GM03348 (cell line): Measurements from ENCODE around the gene MRPL10.

Source experiments
- DNase-seq: peaks from one replicate; pipeline ENCODE4 v3.0.0; 2012; ENCODE audit warnings: low spot score

Gene MRPL10

GRCh38 chr17:47812146-47812920 lies 19.0 kb downstream of the MRPL10 start:
- DNase-seq, result no peak

GRCh38 chr17:47811709-47812108 lies 19.6 kb downstream of the MRPL10 start:
- no peak for DNase-seq

DNA sequence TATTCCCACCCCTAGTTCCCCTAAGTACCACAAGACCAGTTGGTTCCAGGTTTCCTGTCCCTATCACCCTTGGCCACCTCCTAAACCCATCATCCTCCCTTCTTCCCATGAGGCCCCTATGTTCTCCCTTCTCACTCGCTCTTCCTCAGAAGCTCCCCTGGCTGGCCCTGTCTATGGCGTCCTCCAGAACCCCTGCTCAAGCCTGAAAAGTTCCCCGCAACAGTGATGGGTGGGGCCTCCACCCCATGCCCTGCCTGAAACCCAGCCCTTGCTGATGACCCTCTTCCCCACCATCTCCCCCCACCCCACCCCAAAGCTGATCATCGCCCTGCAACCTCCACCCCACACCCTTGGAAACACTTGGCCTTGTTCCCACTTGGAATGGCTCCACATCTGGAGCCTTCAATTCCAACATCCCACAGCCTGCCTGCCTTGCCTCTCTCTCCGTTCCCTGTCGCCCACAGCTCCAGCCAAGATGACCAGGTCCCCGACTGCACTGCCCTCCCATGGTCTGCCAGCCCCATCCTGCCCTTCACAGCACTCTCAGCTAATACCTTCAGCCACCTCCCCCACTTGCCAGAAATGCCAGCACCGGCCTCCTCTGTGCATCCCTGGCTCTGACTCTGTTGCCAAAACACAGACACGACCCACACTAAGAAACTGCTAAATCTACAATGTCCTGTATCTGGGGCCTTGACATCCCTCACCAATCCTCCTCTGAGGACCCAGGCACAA lies 20.3 kb downstream of the MRPL10 start:
- DNase-seq, result no peak

DNA sequence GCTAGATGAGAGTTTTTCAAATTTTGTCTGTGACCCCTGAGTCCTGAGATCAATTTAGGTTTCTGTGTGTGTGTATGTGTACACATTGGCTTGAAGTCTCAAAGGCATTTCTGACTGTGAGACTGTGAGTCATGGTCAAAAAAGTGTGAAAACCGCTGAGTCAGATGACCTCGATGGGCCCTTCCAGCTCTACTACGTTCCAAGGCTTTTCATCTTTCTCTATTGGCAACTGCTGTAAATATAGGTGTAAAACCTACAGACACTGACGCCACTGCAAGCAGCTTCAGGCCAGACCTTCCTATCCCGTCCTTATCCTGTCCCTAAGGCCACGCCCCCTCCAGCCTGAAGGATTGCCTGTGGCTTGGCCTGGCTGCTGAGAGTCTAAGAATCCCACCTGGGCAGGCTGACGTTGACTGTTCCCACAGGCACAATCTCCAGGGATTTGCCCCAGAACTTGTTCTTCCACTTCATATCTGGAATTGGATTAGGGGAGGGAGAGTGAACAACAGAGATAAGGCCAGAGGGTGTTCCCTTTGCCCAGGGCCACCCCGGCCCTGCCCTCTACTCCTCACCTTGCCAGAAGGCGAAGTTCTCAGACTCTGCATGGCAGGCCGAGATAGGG lies 21.0 kb downstream of the MRPL10 start:
- DNase-seq, result peak; percentile 89

DNA sequence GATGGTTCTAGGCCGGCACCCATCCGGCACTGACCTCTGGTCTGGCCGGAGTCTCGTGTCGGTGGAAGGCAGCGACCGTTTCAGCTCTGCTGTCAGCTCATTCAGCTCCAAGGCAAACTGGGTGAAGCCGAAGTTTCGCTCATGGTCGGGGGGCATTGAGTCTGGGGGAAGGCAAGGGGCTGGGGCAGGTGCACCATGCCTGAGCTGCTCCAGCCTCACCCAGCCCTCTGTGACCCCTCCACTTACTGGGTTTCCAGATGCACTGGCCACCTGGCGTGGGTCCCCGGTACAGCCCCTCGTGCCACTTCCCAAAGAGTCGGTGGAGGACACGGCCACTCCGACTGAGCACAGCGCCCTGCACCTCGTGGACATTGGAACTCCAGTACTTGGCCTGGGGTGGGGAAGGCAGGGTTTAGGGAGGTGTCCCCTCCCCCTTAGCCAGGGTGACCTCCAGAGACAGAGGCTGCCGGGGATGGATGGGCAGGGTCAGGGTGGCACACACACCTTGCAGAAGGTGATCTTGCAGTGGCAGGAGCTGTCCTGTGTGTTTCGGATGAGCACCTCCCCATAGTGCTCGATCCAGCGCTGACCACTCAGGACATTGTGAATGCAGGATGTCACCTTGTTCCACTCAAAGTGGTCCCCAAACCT lies 22.4 kb downstream of the MRPL10 start:
- DNase-seq, result no peak

DNA sequence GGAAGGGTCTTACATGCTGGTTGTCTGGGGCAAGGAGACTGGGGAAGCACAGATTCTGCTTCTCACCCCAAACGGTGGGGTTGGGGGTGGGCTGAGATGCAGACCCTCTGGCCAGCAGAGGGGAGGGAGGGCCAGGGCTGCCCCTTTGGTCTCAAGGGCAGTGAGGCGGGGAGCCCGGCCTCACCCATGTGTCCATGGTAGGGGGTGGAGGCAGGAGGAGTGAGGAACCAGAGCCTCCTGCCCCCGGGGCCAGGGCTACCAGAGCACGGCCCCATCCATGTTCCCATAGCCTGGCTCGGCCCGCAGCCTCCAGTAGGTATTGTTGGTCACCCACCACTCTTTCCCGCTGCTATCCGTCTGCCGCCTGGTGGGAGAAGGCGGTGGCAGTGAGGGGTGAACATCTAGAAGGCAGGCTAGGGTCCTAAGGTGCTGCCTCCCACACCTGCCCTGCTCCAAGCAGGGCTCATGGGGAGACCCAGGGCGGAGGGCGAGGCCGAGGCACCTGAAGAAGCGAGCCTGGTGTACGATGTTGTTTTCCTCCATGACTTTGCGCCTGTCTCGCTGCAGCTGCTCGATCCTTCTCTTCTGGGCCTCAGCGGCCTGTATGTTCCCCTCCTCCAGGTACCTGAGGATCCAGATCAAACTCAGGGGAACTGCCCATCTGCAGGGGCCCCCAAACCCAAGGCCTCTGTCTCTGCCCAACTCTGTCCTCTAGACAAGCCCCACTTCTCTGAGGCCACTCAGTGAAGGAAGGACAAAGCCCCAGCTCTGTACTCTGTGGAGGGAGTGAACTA lies 23.1 kb downstream of the MRPL10 start:
- no peak for DNase-seq

DNA sequence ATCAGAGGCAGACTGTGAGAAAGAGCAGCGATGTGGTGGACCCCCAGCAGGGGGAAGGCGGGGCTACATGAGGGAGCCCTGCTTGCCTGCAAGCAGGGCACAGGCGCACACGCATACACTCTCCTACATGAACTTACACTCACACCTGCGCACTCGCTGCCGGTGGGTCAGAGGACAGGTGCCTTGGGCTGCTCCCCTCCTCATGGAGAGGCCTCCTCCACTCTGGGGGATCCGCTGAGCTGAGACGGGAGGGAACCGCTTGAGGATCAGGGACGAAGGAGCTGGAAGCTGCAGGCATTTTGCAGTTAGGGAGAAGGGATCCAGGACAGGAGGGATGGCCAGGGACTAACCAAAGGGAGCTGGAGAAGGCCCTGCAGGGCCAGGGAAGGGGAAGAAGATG lies 23.9 kb downstream of the MRPL10 start:
- DNase-seq, result no peak

- DNase-seq, result no peak
Observed at GRCh38 chr17:47806913-47807255, 24.5 kb downstream of the MRPL10 start.

DNA sequence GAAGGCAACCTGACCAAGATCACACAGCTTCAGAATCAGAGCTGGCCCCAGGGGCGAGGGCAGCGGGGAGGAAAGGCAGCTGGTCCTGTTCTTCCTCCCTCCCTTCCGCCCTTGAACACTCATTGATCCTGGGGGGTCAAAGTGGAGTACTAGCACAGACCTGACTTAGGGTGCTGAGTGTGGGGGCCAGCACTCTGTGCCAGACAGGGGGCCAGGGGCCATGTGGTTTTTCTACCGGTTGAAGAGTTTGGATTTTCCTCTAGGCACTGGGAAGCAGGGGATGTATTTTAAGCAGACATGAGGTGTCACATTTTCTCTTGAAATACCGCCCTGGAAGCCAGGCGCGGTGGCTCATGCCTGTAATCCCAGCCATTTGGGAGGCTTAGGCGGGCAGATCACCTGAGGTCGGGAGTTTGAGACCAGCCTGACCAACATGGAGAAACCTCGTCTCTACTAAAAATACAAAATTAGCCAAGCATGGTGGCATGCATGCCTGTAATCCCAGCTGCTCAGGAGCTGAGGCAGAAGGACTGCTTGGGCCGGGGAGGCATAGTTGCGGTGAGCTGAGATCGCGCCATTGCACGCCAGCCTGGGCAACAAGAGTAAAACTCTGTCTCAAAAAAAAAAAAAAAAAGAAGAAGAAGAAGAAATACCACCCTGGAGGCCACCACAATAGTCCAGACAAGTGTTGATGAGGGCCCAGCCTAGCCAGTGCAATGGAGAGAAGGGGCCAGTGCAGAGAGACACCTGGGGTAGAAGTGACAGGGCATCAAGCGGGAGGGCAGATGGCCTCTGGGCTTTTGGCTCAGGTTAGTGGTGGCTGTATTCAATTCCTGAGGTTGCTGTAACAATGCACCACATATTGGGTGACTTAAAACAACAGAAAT lies 25.1 kb downstream of the MRPL10 start:
- no peak for DNase-seq

- no peak for DNase-seq
Observed at GRCh38 chr17:47804461-47804860, 26.9 kb downstream of the MRPL10 start.

DNA sequence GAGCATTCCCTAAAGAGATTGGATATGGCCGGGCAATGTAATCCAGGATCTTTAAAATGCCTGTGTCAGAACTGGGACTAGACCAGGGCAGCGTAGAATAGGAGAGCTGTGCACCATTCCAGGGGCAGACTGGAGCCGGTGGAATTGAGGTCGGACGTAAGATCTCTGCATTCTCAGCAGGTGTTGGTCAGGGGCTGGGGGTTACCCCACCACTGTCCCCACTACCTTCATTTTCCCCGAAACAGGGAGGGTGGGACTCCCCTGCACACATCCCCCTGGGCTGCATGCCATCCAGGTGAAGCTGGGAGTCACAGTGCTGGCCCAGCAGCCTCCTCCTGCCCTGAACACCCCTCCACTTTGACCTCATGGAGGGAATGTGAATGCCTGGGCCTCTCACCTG lies 27.6 kb downstream of the MRPL10 start:
- no peak for DNase-seq

GRCh38 chr17:47803201-47803600 lies 28.1 kb downstream of the MRPL10 start:
- no peak for DNase-seq

DNA sequence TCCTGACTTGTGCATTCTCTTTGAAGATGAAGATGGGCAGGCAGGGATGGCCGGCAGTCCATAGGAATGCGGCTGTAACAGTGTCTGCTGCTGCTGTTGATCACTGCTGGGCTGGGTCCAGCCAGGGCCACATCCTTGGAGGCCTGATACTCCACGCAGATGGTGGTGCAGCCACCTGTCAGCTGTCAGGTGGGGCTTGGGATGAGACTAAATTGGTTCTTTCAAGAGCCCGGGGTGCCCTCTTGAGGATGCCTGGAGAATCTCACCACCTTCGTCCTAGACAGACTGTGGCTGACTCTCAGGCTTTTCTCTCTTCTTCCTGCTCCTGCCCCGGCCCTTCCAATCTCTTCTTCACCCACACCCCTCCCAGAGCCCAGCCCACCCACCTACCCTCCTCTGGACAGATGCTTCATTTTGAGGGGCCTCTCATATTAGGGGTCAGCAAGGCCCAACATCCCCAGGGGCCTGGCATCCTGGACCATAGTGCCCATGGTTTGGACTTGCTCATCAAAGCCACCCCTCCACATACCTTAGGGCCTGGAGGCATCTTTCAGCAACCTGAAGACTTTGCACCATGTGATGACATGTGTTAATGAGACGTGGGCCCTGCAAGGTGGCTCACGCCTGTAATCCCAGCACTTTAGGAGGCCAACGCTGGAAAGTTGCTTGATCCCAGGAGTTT lies 28.9 kb downstream of the MRPL10 start:
- peak; percentile 77 for DNase-seq

DNA sequence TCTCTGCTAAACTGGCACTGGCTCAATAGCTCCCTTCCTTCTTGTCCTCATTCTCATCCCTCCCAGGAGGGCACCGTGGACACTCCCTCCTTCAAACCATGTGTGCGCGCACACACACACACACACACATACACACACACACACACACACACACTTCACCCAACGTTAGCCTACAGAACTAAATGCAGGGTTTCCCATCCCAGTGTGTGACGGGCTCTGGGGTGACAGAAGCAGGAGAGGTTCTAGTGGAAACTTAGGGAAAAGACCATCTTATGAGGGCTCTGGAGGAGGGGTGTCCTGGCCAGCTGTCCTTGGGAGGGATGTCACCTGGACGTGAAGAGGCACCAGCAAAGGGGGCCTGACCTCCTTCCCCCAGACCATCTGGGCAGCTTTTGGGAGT lies 29.4 kb downstream of the MRPL10 start:
- DNase-seq, result no peak

- no peak for DNase-seq
Observed at GRCh38 chr17:47801176-47801765, 30.1 kb downstream of the MRPL10 start.

GRCh38 chr17:47800686-47801085 lies 30.7 kb downstream of the MRPL10 start:
- DNase-seq, result no peak

DNA sequence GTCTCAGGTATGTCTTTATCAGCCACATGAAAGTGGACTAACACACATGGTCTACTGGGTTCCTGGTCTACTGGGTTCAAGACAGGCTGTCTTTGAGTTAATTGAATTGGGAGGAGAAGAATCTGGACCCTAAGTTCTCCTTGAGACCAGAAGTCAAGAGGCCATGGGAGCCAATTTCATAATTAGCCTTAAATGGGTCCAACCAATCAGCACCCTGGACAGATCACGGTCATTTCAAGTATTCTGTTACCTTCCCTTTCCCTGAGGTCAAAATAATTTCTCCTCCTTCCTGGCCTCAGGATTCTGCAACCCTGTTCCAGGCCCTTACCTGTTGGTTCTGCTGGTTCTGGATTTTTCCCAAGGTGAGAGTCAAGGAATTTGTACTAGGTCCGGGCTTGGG lies 33.5 kb downstream of the MRPL10 start:
- no peak for DNase-seq

GRCh38 chr17:47792979-47793378 lies 38.4 kb downstream of the MRPL10 start:
- no peak for DNase-seq

DNA sequence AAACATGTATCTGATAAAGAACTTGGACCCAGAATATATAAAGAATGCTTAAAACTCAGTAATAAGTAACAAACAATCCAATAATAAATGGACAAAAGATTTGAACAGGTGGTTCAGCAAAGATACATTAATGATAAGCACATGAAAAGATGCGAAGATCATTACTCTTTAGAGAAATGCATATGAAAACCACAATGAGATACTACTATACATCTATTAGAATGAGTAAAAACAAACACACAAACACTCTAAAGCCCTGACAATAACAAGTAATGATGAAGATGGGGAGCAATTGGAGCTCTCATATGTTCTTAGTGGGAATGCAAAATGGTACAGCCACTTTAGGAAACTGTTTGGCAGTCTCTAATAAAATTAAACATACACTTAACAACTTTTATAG lies 38.9 kb downstream of the MRPL10 start:
- DNase-seq, result no peak

- no peak for DNase-seq
Observed at GRCh38 chr17:47791025-47791424, 40.3 kb downstream of the MRPL10 start.
